NCI-H524 treated with DMSO at 0.1 percent for 48 hours (cell line): Measurements from ENCODE around the gene AGPAT3.

ENCODE experiments used
- DNase-seq: peaks from one replicate; lab custom pipeline; 2025; lab: John Stamatoyannopoulos, UW

The AGPAT3 gene

GRCh38 chr21:43975469-43976098, 110.6 kb downstream of the AGPAT3 start:
- DNase-seq, result peak; percentile 8

GRCh38 chr21:43976661-43977060, 111.6 kb downstream of the AGPAT3 start:
- DNase-seq, result no peak

DNA sequence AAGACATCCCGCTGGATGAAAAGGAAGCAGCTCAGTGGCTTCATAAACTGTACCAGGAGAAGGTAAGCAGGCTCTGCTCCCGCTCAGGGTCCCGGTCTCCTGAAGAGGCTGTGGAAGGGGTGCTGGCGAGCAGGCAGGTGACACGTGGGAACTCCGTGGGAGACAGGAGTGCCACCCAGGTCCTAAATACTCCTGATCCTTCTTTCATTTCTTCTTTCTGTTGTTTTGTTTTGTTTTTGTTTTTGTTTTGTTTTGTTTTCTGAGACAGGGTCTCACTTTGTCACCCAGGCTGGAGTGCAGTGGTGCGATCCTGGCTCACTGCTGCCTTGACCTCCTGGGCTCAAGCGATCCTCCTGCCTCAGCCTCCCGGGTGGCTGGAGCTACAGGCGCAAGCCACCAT, 113.0 kb downstream of the AGPAT3 start:
- DNase-seq, result no peak

DNA sequence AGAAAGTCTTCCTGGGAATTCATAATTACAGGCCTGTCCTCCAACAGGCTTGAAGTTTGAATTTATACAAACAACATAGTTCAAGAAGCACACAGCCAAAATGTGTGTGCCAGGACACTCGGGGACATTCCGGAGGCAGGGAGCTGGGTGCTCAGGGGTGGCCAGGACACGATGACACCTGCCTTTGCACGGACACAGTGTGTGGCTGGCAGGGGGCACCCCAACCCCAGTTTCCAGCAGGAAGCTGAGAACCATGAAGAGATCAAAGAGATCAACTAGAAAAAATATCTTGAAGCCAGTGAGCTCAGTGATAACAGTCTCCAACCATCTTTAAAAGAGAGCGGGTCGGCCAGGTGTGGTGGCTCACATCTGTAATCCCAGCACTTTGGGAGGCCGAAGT, 114.6 kb downstream of the AGPAT3 start:
- no peak for DNase-seq

- no peak for DNase-seq
These were observed 116.3 kb downstream of the AGPAT3 start for GRCh38 chr21:43981151-43981870.

DNA sequence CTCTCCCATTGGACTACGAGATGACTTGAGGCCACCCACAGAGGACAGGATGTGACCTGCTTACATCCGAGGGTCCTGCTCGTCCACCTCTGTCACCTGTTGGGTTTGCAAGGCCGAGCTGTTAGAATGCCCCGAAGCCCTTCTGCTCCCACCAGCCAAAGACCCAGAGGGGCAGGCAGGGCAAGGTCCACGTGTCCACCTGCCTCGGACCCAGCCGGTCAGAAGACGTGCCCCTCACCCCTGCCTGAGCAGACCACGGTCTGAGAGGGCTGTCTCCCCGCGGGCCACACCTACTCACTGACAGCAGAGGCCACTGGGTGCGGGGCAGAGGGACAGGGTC, 116.8 kb downstream of the AGPAT3 start:
- no peak for DNase-seq

- DNase-seq, result no peak
These were observed 117.6 kb downstream of the AGPAT3 start for GRCh38 chr21:43982489-43983078.

GRCh38 chr21:43983390-43983789, 118.4 kb downstream of the AGPAT3 start:
- DNase-seq, result no peak

GRCh38 chr21:43983860-43984420, 118.9 kb downstream of the AGPAT3 start:
- DNase-seq, result no peak

- no peak for DNase-seq
These were observed 120.1 kb downstream of the AGPAT3 start for GRCh38 chr21:43984905-43985689.

DNA sequence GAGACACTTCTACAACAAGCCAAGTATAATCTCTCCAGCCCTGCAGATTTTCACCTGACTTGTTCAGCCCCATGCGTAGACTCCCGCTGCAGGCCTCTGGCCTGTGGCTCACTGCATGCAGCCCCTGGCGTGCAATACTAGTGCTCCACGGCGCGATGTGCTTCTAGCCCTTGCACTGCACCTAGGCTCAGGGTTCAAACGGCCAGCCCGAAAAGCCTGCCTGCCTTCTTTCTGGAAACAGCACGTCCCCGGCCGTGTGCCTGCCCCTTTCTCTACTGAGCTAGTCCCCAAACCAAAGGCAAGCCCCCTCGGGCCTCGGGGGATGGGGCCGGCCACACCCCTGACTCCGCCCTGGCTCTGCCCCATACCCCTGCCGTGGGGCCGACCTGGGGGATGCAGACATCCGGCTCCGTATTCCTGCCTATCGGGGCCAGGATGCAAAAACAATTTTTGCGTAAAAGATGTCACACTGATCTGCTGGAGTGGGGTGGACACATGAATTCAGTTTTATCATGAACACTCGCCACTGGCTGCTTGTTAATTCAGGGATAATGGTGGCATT, 120.7 kb downstream of the AGPAT3 start:
- DNase-seq, result no peak

DNA sequence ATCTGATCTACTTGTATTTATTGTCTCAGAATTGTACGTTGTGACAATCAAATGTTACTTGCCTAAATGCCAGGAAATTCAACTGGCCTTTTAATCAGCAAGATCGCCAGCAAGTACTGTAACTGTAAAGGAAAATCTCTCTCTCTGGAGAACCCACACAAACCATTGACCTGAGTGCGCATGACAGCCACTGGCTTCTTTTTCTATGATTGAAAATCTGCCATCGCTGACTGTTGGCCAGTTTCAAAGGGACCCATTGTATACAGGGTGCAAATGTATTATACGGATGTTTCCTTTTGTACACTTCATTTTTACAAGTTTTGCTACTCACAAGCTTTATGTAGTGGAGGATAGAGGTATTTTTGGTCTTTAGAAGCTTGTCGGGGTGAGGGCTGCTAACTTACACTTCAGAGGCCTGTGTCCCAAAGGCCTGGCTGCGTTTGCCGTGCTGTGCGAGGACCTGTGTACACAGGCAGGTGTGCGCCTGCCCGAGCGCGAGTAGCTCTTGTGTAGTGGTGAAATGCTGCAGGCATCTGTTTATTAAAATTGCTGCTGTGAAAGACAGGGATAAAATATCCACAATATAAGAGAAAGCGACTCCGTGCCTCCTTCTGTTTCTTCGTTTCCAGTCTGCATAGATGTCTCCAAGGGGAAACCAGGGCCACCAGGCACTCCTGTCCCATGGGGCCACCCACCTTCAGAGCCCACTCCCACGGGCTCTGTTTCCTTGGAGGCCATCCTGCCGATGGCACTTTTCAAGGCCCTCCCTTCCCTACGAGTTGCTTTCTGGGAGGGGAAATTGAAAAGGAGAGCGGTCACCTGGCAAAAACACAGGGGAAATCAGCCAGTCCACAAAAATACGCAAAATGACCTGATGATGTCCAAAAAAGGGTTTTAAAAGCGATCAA, 121.8 kb downstream of the AGPAT3 start:
- DNase-seq, result no peak

DNA sequence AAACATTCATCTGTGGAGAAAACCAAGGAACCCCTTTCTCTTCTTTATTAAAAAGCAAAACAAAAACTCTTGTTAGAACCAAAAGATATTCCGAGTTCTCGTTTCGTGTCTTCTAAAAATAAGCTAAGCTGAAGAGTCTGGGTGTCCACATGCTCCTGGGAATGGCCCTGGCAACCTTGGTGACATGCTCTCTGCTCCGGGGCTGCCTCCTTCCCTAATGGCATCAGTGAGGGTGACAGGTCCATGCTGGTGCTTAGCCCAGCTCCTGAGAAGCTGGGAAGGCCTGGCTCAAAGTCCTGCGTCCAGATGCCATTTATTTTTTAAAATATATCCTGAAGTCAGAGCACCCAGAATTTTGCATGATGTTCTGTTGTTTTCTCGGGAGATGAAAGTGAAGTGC, 122.5 kb downstream of the AGPAT3 start:
- no peak for DNase-seq

DNA sequence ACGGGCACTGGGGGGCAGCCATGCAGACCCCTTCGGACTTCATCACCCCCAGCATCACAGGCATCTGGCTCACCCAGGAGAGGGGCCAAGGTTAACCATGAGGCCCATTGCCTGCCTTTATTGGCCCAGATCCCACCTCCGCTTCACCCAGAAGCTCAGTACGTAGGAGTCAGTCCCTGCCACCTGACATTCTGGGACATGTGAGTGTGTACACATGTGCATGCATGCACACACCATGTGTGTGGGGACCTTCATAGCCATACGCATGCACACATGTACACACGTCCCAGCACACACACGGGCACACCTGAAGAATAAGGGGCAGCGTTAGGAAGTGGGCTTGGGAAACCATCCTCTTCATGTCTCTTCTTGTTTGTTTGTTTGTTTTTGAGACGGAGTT, 123.0 kb downstream of the AGPAT3 start:
- no peak for DNase-seq

DNA sequence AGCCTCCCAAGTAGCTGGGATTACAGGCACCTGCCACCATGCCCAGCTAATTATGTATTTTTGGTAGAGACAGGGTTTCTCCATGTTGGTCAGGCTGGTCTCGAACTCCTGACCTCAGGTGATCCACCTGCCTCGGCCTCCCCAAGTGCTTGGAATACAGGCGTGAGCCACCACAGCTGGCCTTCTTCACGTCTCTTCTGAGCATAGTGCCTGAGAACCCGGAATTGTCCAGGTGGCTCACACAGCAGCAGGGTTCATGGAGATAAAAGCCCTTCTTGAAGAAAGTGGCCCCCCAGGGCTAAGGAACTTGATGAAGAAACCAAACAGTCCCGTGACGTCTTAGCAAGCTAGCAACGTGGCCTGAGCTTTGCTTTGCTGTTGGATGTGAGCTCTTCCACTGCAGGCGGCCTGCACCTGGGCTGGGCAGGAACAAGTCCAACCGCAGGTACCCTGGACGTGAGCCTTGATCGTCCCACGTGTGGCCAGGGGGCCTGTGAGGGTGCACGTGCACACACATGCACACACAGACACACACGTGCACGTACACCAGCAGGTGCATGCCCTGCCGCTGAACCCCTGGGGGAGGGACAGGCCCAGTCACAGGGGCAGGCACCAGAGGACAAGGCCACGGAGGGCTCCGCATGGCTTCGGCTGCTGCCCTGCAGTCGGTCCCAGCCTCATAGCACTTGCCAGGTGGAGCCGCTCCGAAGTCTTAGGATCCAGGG, 123.6 kb downstream of the AGPAT3 start:
- DNase-seq, result no peak

- no peak for DNase-seq
These were observed 124.4 kb downstream of the AGPAT3 start for GRCh38 chr21:43989401-43989800.

DNA sequence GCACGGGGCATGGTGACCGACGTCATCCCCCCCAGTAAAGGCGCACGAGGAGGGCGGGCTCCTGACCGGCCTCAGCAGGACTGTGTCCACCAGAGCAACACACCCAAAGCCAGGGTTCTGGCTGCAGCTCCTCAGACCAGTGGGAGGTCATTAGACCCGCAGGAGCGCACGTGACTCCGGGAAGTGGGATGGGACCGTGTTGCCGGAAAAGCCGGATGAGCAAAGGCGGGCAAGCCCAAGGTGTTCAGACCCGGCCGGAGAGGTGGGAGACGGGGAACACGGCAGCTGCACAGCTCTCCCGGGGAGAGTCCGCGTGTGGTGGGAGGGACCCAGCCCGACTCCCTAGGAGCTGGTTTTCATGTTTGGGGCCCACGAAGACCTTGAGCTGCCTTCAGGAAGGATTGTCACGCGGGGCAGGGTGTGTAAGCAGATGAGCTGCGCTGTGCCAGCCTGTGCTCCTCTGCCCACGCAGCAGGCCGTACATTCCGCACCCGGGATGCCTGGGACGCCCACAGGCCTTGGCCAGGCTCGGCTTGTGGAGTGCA, 126.5 kb downstream of the AGPAT3 start:
- no peak for DNase-seq

DNA sequence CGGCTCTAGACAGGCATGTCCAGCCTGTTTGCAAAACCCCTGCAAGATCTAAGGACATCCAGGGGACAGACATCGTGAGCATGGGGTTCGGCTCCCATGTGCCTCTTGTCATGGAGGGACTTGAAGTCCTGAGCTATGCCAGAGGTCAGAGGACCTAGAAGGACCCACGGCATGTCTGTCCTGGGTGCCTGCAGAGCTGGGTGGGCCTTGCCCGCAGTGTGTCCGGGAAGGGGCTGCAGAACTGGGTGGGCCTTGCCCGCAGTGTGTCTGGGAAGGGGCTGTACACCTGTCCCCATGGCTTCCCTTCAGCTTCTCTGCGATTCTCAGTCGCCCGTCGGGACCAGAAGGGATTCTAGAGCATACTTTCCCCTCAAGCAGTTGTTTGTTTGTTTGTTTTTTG, 127.1 kb downstream of the AGPAT3 start:
- no peak for DNase-seq

DNA sequence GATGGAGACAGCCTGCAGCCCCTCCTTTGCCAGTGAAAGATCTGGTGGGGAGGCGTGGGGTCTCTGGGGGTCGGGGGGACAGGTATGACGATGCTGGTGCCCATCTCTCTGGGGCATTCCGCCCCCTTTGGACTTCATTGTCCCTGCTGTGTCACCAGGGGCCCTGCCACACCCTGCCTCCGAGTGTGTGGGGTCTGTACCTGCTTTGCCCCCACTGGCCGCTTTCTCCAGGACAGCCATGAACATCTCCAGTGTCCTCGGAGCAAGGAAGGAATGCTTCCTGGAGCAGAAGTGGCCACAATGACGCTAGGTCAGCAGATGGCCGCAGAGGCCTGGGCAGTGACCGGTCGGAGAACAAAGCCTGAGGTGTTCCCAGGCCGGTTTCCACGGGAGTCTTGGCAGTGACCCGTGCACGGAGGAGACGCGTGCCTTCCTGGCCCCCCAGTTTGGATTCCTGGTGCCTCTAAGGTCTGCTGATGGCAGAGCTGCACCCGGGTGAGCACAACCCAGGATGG, 128.5 kb downstream of the AGPAT3 start:
- DNase-seq, result no peak

- DNase-seq, result no peak
These were observed 129.1 kb downstream of the AGPAT3 start for GRCh38 chr21:43994085-43994484.
